GM12891 (cell line): ENCODE data around the gene GPC6.

Experiments
- DNase-seq: peaks from one replicate; pipeline ENCODE4 v3.0.0; 2011; ENCODE audit warnings: low spot score; ENCODE audit not compliant: insufficient read length
- FAIRE-seq: peaks from 2 replicates; lab custom pipeline; 2011; peaks lifted over from hg19 to GRCh38; lab: Jason Lieb, UNC
- PAX5 ChIP-seq: IDR thresholded peaks from 2 replicates; pipeline ENCODE4 v1.6.1; 2011; ENCODE audit warnings: low read length, moderate library complexity, mild to moderate bottlenecking; ENCODE audit not compliant: insufficient read depth, severe bottlenecking
- POLR2A ChIP-seq: IDR thresholded peaks from 2 replicates; pipeline ENCODE4 v1.6.1; 2011; ENCODE audit warnings: low read depth, low read length, control low read depth
- POLR2AphosphoS5 ChIP-seq: IDR thresholded peaks from 2 replicates; pipeline ENCODE4 v1.6.1; 2011; ENCODE audit warnings: low read depth, low read length, control low read depth
- POU2F2 ChIP-seq: IDR thresholded peaks from 2 replicates; pipeline ENCODE4 v1.6.1; 2011; ENCODE audit warnings: low read depth, mild to moderate bottlenecking, control low read depth, low read length, moderate library complexity
- SPI1 ChIP-seq: IDR thresholded peaks from 2 replicates; pipeline ENCODE4 v1.6.1; 2011; ENCODE audit warnings: low read depth, low read length, control low read depth
- TAF1 ChIP-seq: IDR thresholded peaks from 2 replicates; pipeline ENCODE4 v1.6.1; 2011; ENCODE audit warnings: low read depth, low read length, control low read depth

Gene GPC6

DNA sequence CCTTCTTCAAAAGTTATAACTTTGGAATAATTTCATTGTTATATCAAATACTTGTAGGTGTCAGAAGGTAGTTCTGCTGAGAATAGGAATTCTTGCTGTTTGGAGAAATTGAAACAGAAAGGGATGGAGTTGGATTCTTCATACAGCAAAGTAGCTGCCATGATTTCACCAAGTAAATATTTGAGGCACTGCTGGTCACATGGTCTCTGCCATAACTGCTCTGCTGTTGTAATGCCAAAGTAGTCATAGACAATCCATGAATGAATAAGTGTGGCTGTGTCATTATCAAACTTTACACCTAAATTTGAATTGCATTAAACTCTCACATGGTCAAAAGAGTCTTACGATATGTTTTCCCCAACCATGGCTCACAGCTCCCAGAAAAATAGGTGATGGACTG, 308.6 kb downstream of the GPC6 start:
- DNase-seq: no peak
- FAIRE-seq: no peak
- TF ChIP-seq PAX5 (no peak), POLR2AphosphoS5 (no peak), SPI1 (no peak), POLR2A (no peak), TAF1 (no peak), POU2F2 (no peak)

DNA sequence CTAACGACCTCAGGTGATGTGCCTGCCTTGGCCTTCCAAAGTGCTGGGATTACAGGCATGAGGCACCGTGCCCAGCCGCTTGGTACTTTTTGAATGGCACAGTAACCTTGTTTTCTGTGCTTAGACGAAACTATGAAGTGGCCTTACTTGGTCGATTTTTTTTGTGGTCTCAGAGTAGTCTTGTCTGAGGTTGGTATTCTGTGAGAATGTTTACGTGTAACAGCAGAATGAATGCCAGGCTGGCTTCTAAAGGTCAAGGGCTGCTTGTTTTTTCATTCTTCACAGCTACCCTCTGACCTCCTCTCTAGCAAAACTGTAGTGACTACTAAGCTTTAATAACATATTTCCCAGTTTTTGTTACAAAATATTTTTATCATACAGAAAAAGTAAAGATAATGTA, 313.3 kb downstream of the GPC6 start:
- FAIRE-seq (no peak), DNase-seq (no peak)
- no peak for TF ChIP-seq POU2F2
- TF ChIP-seq POLR2A: no peak
- TF ChIP-seq PAX5: no peak
- no peak for TF ChIP-seq TAF1
- no peak for TF ChIP-seq POLR2AphosphoS5
- no peak for TF ChIP-seq SPI1

DNA sequence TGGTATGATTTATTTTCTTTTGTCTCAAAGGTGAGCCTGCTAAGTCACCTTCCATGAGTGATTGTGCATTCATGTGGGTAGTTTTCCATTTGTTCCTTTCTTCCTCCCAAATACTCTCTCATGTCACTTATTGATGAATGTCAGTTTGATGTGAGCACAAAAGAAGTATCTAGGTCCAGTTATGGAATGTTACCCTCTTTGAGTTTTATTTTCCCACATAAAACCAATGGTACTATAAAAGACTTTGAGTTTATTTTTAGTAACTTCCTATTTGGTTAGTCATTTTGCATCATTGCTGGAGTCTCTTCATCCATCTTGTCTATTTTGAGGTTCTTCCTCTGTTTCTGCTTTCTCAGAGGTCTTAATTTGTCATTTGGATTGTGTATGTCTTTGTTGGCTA, 321.3 kb downstream of the GPC6 start:
- FAIRE-seq (no peak), DNase-seq (no peak)
- no peak for TF ChIP-seq TAF1
- no peak for TF ChIP-seq SPI1

DNA sequence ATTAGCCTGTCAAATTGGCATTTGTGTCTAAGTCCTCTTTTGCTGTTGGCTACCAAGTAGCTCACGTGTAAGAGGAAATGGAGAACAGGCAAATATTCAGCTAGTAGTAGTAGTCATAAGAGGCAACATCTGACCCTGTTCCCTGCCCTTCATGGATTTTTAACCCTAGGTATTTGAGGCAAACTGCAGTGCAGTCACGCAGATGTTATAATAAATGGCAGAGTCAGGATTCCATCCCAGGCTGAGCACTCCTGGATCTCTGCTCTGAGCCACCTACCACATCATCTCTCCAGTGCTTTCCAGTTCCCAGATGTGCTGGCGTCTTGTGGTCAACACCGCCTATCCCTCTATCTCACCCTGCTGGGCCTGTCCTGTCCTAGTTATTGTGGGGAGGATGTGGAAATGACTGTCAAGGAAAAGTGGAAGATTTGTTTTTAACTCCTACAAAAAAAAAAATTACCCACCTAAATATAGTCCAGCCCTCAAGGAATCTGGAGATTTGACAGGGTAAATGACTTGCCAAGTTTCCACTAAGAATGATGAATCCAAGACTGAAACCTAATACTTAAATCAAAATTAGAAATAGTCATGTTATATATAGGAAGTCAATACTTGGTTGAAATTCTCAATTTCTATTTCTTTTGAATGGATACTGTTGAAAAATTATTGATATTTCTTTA, 322.9 kb downstream of the GPC6 start:
- no peak for TF ChIP-seq POLR2AphosphoS5
- TF ChIP-seq PAX5: no peak
- TF ChIP-seq POU2F2: no peak
- TF ChIP-seq SPI1: no peak
- TF ChIP-seq TAF1: no peak
- no peak for TF ChIP-seq POLR2A
- DNase-seq (no peak), FAIRE-seq (no peak)

DNA sequence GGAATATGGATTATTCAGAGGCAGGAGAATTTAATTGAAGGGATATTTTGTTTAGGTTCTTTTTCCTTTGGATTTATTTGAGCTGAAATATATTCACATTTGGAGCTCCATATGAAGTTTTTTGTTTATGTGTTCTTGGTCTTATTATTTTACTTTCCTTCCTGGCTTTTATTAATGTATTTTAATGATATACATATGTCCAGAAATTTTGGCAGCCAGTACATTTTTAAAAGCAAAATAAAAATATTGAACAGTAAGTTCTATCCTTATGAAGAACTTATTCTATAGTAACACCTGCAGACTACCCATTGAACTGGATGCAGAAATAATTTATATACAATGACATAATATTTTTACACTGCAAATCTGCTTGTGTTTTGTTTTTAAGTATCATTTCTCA, 323.6 kb downstream of the GPC6 start:
- FAIRE-seq (no peak), DNase-seq (no peak)

DNA sequence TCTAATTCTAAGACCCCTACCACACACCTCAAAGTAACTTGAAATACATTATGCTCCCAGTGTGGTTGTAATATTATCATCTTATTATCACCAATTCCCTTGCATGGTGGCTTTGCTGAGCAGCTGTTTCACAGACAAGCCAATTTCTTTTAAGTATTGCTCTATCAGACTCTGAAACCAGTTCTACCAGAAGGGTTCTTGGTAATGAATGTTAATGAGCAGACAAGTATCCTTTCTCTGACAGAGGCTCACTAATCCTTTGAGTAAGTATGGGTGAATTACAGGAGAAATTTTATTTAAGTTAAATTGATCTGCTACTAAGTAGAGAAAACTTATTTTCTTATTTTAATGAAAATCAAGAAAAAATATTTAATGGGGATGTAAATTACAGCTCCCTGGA, 326.0 kb downstream of the GPC6 start:
- TF ChIP-seq PAX5: no peak
- no peak for TF ChIP-seq SPI1
- TF ChIP-seq POLR2A: no peak
- no peak for TF ChIP-seq TAF1
- no peak for TF ChIP-seq POU2F2
- no peak for TF ChIP-seq POLR2AphosphoS5

More for the DNA sequence above, 323.6 kb downstream of the GPC6 start:
- TF ChIP-seq SPI1: no peak
- no peak for TF ChIP-seq POLR2A
- TF ChIP-seq PAX5: no peak
- TF ChIP-seq POU2F2: no peak
- TF ChIP-seq TAF1: no peak
- TF ChIP-seq POLR2AphosphoS5: no peak

DNA sequence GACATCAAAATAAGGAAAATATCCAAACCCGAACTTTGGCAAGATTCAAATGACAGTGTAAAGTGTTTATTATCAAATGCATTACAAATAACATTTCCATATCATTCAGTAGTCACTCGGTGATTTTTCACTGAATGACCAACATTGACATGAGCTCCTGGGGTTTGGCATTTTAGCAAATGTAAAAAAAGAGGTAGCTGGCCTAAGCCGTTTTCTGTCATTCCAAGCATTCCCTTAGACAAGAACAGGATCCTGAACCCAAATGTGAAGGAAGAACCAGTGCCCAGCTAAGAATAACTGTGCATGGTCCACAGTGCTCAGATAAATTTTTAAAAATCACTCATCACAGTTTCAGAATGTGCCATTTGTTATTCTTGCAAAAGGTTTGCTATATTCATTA, 327.9 kb downstream of the GPC6 start:
- TF ChIP-seq SPI1 (no peak), PAX5 (no peak), TAF1 (no peak), POLR2AphosphoS5 (no peak), POLR2A (no peak), POU2F2 (no peak)
- no peak for DNase-seq
- no peak for FAIRE-seq

More for the DNA sequence above, 326.0 kb downstream of the GPC6 start:
- DNase-seq: no peak
- no peak for FAIRE-seq

DNA sequence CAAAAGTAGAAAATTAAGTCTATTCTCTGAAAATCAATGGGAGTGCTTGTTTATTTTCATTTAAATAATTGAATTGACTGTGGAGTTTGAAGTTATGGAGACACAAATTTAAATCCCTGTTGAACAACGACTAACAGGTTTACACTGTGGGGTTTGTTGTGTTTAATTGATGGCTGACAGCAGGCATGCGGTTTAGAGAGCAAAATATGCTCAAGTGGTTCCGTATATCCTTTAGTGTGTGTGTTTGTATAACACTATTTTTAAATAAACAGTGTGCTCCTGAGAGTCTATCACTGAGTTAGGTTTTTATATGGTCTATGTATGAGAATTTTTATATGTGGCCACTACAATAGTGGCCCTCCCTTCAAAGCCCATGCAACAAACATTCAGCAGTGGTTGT, 332.0 kb downstream of the GPC6 start:
- no peak for TF ChIP-seq SPI1
- no peak for TF ChIP-seq PAX5
- no peak for TF ChIP-seq TAF1
- TF ChIP-seq POLR2A: no peak
- TF ChIP-seq POLR2AphosphoS5: no peak
- no peak for TF ChIP-seq POU2F2
- FAIRE-seq (no peak), DNase-seq (no peak)

DNA sequence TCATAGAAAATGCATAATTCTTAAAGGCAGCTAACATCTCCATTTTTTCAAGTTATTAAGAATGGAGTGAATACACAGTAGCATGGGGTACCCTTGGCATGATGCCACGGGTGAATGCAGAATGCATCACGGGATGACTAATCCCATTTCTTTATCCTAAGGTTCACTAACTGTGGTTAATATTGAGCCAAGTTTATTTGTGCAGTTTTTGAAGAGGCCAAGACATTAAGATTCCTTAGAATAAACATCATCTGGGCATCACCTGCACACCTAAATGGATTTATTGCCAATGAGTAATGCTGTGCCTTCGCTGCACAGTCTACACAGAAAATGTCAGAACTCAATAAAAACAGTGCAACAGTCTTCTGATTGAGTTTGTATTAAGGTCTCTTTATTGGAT, 333.1 kb downstream of the GPC6 start:
- no peak for FAIRE-seq
- DNase-seq: no peak
- TF ChIP-seq POLR2A: no peak
- TF ChIP-seq POLR2AphosphoS5: no peak
- no peak for TF ChIP-seq POU2F2
- no peak for TF ChIP-seq PAX5
- no peak for TF ChIP-seq TAF1
- TF ChIP-seq SPI1: no peak

DNA sequence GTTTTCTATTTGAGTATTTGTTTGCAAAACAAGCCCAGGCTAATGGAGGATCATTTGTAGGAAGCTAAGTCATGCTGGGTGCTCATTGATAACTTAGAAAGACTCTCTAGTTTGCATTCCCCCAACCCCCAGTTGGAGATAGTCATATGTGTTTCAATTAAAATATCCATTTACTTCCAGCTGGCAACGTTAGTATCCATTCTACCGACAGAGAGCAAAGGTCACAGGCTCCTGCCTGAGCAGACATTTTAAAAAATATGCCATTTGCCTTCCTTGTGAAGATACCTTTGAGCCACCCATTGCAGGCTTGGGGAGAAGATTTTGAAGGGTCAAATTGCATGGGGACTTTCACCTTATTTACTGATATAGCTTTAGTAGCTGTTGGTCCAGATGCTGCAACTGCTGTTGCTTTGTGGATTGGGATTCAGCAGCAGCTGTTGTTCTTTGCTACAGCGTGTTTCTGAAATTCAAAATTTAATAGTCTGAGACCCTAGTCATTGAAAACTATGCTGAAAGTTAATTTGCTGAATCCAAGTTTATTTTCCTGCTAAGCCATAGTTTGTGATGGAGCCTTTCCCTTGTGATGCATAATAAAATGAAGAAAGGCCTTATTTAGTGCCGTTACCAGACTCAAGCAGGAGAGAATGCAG, 335.1 kb downstream of the GPC6 start:
- TF ChIP-seq PAX5 (no peak), POU2F2 (no peak), POLR2AphosphoS5 (no peak), TAF1 (no peak), POLR2A (no peak), SPI1 (no peak)
- FAIRE-seq (no peak), DNase-seq (no peak)
